KMS-11 (cell line): ENCODE data around the gene RASGRP2.

Experiments
- H2AFZ ChIP-seq: fragments of 200-600 bp; sonication (generic); 2 replicates; pipeline ENCODE4 v1.6.1; 2016; ENCODE audit warnings: antibody characterized with exemption, mixed run types, low read depth
- H3K27ac ChIP-seq: fragments of 200-600 bp; sonication (generic); 2 replicates; pipeline ENCODE4 v1.6.1; 2016; ENCODE audit warnings: mild to moderate bottlenecking, mixed run types
- H3K27me3 ChIP-seq: fragments of 200-600 bp; sonication (generic); 2 replicates; pipeline ENCODE4 v1.6.1; 2017; ENCODE audit warnings: mild to moderate bottlenecking, low read depth, mixed run types, moderate library complexity; ENCODE audit not compliant: insufficient read depth
- H3K36me3 ChIP-seq: fragments of 200-600 bp; sonication (generic); 2 replicates; pipeline ENCODE4 v1.6.1; 2017; ENCODE audit warnings: mild to moderate bottlenecking, mixed run types; ENCODE audit not compliant: insufficient read depth
- H3K4me1 ChIP-seq: fragments of 200-600 bp; sonication (generic); 2 replicates; pipeline ENCODE4 v1.6.1; 2016; ENCODE audit warnings: mild to moderate bottlenecking, low read depth, mixed run types; ENCODE audit not compliant: poor library complexity, severe bottlenecking
- H3K4me2 ChIP-seq: fragments of 200-600 bp; sonication (generic); 2 replicates; pipeline ENCODE4 v1.7.0; 2016; ENCODE audit warnings: mild to moderate bottlenecking, mixed run types
- H3K4me3 ChIP-seq: fragments of 200-600 bp; sonication (generic); IDR thresholded peaks from 2 replicates; pipeline ENCODE4 v1.6.1; 2017; ENCODE audit warnings: low read depth, low read length, mixed read lengths; ENCODE audit not compliant: insufficient read depth
- H3K79me2 ChIP-seq: fragments of 200-600 bp; sonication (generic); 2 replicates; pipeline ENCODE4 v1.6.1; 2016; ENCODE audit warnings: low read depth, mixed run types; ENCODE audit not compliant: insufficient read depth
- H3K9ac ChIP-seq: fragments of 200-600 bp; sonication (generic); 2 replicates; pipeline ENCODE4 v1.6.1; 2016; ENCODE audit warnings: mild to moderate bottlenecking, mixed run types
- H4K20me1 ChIP-seq: fragments of 200-600 bp; sonication (generic); 2 replicates; pipeline ENCODE4 v1.6.1; 2016; ENCODE audit warnings: mild to moderate bottlenecking, mixed run types; ENCODE audit not compliant: insufficient read depth
- CTCF ChIP-seq: fragments of 200-600 bp; sonication (generic); conservative IDR thresholded peaks from 2 replicates; pipeline ENCODE4 v1.6.1; 2017; ENCODE audit warnings: low read depth, mild to moderate bottlenecking, antibody characterized with exemption, low read length, moderate library complexity, mixed read lengths

Gene RASGRP2

GRCh38 chr11:64790205-64791095 is 46.5 kb upstream of the RASGRP2 start:
- no peak overlapping the region for H2AFZ ChIP-seq
- H3K4me3 ChIP-seq, result no peak overlapping the region
- no peaks in the 10 kb centered on the region for H3K36me3 ChIP-seq
- H3K4me1 ChIP-seq, result no peaks in the 10 kb centered on the region
- H3K79me2 ChIP-seq, result no peaks in the 10 kb centered on the region
- H3K27ac ChIP-seq, result no peak overlapping the region
- no peaks in the 10 kb centered on the region for H3K27me3 ChIP-seq
- H3K4me2 ChIP-seq, result no peak overlapping the region
- no peak for TF ChIP-seq CTCF
- no peak overlapping the region for H3K9ac ChIP-seq
- no peaks in the 10 kb centered on the region for H4K20me1 ChIP-seq

DNA sequence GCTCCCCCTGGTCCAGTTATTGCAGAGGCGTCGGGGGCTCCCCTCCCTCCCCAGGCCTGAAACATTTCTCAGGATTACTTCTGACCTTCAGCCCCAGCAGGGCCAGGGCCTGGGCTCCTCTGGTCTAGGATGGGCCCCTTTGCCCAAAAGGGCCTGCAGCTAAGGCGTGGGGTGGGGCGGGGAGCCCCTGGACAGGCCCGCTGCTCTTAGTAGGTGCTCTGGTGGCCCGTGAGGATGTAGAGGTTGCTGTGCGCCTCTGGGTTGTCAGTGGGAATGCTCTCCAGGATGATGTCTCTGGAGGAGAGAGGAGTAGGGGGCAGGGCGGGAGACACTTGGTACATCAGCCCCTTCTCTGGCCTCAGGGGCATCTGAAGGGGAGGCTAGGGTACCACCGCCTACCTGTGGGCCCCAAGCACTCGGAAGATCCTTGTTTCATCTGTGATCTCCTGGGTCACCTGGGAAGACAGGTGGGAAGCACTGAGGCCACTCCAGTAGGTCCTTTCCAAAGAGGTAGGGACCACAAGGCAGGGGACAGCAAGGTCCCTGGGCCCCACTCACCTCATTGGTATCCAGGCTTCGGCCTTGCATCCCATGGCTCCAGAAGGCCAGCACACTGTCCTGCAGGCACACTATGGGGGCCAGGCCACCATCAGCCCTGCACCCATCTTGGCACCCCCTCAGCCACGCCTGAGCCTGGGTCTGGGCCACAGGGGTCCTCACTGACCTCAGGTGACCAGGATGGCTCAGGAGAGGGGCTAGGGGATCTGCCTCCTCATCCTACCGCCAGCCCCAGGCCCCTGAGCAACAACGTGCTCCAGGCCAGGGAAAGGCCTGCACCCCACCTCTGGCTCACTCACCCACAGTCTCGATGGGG is 45.6 kb upstream of the RASGRP2 start:
- no peaks in the 10 kb centered on the region for H3K79me2 ChIP-seq
- no peak overlapping the region for H3K27ac ChIP-seq
- no peak overlapping the region for H2AFZ ChIP-seq
- H3K9ac ChIP-seq, result no peak overlapping the region
- H4K20me1 ChIP-seq, result no peaks in the 10 kb centered on the region
- TF ChIP-seq CTCF, result no peak
- H3K36me3 ChIP-seq, result no peaks in the 10 kb centered on the region
- no peak overlapping the region for H3K4me3 ChIP-seq
- no peaks in the 10 kb centered on the region for H3K27me3 ChIP-seq
- no peaks in the 10 kb centered on the region for H3K4me1 ChIP-seq
- H3K4me2 ChIP-seq, result no peak overlapping the region

- H3K79me2 ChIP-seq, result no peaks in the 10 kb centered on the region
- H3K36me3 ChIP-seq, result no peaks in the 10 kb centered on the region
- H3K9ac ChIP-seq, result no peak overlapping the region
- no peak overlapping the region for H2AFZ ChIP-seq
- no peaks in the 10 kb centered on the region for H3K27me3 ChIP-seq
- no peaks in the 10 kb centered on the region for H3K4me1 ChIP-seq
- H3K27ac ChIP-seq, result no peak overlapping the region
- no peak overlapping the region for H3K4me2 ChIP-seq
- H4K20me1 ChIP-seq, result no peaks in the 10 kb centered on the region
- H3K4me3 ChIP-seq, result no peak overlapping the region
- TF ChIP-seq CTCF, result no peak
Observed at GRCh38 chr11:64788321-64789215, 44.6 kb upstream of the RASGRP2 start.
